G401.6 (cell line): ENCODE measurements around the gene PPP2CA.
"Not testable (repeated sequence)": the region's sequence is repeated elsewhere in the genome, so short reads cannot be mapped to it uniquely, and the experiment has no call there.

Experiments
- FAIRE-seq: peaks from 2 replicates; lab custom pipeline; 2012; peaks lifted over from hg19 to GRCh38; lab: Jason Lieb, UNC

The PPP2CA gene

DNA sequence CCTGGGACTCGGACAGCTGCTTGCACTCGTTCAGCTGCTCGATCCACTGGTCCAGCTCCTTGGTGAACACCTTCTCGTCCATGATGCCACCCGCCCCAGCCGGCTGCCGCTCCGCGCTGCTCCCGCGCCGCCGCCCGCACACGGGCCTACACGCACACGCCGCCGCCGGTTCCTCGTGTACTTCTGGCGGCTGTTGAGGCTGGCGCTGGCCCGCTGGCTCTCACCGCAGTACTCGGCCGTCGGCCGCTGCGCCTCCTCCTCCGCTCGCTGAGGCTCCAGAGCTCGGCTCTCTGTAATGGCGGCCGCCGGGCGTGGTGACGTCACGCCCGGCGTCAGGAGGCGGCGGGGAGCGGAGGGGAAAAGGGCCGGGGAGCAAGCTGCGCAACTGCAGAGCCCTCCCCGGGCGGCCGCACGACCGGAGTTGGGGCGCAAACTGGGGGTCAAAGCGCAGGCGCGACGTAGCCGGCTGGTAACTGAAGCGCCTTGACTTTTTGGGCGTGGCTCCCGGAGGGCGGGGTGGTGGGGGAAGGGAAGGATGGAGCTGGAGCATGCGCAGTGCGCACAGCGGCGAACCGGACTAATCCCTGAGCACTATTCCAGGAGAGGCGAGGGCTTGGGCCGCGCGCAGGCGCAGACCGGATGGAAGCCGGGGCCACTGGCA, at the start of gene PPP2CA:
PPP2CA (minus strand) TSS at position 294 of the 661 bp plus-strand sequence; CDS start at position 82, 212 bp downstream.
- FAIRE-seq: peak; percentile 94

DNA sequence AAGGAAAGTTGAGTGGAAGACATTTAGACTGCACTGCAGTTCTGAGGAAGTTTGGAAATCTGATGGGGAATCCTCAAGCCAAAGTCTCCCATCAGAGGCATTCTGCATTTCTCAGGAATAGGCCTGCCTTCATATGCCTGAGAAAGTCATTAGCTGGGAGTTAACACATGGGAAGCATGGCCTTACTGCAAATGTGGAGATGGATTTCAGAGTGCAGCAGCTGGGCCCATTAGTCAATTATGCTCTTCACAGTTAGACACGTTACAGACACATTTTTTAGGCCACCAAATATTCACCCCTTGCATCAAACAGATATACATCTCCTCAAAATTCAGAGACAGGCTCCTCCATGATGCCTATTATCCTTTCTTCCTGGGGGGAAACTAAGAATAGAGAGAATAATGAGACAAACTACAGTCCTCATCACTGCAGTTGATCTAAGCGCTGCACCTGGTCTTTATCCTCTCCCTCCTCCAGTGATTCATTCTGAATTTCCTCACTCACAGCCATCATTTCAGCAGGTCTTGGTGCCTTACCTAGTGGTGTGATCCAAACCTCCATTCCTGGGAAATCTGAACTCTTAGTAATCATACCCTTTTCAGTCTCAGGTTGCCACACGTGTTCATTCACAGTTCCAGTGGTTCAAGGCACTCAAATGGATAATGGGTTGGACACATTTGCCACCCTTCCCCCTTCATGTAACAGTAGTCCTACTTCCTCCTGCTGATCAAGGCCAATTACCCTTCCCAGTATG, 47.9 kb upstream of the PPP2CA start:
- FAIRE-seq: no peak

DNA sequence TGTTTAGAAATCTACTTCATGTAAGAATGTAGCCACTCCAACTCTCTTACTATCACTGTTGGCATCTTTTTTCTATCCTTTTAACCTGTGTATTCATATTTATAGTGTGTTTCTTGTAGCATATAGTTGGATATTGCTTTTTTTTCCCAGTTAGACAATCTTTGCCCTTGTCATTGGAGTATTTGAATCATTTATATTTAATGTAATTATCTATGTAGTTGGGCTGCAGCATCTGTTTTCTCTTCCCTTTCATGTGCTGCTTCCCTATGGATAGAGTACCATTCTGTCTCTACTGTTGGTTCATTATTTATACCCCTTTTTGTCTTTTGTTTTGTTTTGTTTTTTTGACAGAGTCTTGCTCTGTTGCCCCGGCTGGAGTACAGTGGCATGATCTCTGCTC, 45.2 kb upstream of the PPP2CA start:
- FAIRE-seq: no peak

DNA sequence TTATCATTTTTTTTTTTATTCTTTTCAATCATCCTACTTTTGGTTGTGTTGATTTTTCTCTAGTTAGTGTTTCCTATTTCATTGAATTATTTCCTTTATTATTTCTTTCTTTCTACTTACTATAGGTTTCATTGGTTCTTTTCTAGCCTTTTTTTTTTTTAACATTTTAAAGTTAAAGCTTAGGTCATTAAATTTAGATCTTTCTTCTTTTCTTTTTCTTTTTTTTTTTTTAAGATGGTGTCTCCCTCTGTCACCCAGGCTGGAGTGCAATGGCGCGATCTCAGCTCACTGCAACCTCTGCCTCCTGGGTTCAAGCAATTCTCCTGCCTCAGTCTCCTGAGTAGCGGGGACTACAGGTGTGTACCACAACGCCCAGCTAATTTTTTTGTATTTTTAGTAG, 43.0 kb upstream of the PPP2CA start:
- no peak for FAIRE-seq

DNA sequence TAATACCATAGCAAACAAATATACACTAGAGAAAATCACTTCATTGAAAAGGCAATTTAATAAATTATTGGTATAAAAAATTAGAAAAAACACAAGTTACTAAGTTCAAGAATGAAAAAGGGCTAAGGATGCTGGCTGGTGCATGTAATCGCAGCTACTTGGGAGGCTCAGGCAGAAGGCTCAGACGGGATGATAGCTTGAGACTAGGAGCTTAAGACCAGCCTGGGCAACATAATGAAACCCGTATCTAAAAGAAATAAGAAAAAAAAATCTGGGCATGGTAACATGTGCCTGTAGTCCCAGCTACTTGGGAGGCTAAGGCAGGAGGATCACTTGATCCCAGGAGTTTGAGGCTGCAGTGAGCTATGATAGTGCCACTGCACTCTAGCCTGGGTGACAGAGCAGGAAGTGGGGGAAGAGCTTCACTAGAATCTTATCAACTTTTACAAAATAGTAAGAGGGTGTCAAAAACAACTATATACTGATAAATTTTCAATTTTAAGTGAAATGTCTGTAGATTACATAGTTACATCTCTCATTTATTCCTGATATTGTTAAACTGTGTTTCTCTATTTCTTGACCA, 42.2 kb upstream of the PPP2CA start:
- FAIRE-seq: no peak

DNA sequence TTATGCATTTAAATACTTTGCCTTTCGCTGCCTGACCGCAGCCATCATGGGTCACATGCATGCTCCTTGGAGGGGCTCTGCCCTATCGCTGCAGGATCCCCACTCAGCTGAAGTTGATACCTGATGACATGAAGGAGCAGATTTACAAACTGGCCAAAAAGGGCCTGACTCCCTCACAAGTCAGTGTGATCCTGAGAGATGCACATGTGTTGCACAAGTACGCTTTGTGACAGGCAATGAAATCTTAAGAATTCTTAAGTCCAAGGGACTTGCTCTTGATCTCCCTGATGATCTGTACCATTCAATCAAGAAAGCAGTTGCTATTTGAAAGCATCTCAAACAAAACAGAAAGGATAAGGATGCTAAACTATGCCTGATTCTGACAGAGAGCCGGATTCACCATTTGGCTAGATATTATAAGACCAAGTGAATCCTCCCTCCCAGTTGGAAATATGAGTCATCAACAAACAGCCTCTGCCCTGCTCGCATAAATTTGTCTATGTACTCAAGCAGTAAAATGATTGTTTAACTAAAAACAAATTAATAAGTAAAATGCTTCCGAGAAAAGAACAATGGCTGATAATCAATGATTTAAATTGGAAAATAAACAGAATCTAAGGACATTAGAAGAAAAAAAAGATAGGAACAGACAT, 41.6 kb upstream of the PPP2CA start:
- no peak for FAIRE-seq

DNA sequence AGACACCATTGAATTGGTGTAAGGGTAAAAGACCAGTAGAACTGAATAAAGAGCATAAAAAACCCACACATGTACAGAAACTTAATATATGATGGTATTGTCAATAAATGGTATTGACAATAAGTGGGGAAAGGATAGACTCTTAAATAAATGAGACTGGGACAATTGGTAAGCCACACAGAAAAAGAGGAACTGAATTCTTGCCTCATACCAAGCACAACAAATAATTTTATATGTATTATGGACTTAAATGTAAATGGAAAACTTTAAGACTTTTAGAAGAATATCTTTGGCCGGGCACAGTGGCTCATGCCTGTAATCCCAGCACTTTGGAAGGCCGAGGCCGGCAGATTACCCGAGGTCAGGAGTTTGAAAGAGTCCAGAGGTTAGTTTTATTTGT, 37.9 kb upstream of the PPP2CA start:
- FAIRE-seq: no peak

DNA sequence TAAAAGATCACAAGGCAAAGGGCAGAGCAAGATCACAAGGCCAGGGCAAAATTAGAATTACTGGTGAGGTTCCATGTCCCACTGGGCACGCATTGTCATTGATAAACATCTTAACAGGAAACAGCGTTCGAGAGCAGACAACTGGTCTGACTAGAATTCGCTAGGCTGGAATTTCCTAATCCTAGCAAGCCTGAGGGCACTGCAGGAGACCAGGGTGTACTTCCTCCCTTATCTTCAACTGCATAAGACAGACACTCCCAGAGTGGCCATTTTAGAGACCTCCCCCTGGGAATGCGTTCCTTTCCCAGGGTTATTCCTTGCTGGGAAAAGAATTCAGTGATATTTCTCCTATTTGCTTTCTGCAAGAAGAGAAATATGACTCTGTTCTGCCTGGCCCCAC, 36.8 kb upstream of the PPP2CA start:
- FAIRE-seq: not testable (repeated sequence)

DNA sequence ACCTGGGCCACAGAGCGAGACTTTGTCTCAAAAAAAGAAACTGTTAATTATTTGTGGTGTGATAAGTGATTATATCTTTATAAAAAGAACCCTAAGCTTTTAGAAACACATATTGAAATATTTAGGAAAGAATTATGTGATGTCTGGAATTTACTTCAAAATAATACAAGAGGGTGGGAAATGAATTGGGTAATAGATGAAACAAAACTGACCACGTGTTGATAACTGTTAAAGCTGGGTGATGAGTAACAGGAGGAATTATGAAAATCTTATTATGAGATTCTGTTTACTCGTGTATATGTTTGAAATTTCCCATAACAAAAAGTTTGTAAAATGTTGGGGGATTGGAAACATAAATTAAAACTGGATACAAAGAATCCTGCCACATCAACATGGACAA, 33.0 kb upstream of the PPP2CA start:
- FAIRE-seq: no peak

DNA sequence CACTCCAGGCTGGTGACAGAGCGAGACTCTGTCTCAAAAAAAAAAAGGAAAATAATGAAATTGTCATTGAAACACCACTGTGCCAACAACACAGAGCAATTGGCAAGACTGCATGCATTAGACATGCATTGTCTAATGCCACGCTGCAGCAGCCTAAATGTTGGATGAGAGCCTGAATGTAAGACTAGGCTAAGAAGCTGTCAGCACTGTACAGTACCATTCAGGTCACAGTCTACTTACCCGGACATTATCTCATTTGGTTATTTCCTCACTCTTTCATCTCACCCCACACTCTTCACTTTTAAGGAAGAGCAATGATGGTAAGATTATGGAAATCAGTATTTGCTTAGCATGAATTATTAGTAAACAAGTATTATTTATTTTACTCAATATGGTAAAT, 31.3 kb upstream of the PPP2CA start:
- no peak for FAIRE-seq

DNA sequence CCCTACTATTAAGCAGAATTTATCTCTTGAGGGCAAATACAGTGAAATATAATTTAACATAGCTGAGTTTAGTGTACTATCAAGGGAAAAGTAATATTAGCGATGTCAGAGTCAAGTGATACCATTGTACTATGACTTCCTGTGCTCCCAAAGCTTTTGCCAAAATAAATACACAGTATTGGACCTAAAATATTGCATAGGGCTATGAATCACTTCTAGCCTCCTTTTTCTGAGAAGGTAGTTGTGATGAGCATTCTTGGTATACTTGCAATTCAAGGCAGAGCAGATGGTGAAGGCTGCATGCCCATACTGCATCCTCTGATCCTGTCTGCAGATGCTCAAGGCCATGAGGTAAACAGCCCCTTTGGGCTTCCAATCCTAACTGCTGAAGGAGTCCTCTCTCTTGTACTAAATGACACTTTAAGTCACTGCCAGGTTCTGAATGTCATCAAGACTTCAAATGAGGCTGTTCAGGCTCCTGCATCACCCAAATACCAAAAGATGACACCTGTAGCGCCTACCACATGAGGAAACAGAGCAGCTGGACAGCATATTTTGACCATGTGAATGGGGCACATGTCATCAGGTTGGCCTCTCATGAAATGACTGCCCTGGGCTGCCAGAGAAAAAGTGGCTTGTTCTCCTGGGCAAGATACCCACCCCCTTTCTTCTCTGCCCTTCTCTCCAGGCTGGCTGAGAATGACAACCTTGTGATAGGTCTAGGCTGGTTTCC, 29.7 kb upstream of the PPP2CA start:
- no peak for FAIRE-seq

DNA sequence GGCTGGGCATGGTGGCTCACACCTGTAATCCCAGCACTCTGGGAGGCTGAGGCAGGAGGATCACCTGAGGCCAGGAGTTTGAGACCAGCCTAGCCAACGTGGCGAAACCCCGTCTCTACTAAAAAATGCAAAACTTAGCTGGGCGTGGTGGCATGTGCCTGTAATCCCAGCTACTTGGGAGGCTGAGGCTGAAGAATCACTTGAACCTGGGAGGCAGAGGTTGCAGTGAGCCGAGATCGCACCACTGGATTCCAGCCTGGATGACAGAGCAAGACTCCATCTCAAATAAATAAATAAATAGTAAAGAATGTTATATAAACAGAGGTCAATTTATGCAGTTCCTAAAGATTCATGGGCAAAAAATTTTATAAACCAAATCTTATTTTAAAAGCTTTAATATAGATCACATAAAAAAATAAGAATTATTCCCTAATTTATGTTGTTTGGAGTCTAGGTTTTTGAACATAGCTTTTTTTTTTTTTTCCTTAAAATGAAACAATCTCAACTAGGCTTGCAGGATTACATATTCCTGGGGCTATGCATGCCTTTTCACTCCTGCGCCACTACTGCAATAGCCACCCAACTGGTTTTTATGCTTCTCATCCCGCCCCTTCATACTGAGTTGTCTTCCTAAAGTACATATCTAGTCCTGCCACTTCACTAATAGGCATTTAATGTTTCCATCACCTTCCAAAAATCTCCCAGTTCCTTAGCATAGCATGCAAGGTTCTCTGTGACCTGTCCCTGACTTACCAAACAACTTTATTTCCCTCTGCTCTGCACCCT, 27.7 kb upstream of the PPP2CA start:
- not testable (repeated sequence) for FAIRE-seq

DNA sequence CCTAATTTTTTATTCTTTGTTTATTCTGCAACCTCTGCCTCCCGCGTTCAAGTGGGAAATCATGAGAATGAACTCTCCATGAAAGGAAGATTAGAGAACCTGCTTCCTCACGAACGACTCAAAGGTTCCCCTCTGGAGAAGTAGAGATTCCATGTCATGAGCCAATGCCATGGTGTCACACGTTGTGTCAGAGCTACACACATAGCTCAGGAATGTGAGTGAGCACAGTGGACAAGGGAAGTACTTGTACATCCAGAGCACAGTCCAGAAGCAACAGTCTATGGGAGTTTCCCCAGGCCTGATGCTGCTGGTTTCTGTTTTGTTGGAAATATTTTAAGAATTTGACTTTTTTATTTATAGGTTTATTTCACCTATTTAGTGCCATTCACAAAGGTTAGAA, 26.8 kb upstream of the PPP2CA start:
- FAIRE-seq: no peak

DNA sequence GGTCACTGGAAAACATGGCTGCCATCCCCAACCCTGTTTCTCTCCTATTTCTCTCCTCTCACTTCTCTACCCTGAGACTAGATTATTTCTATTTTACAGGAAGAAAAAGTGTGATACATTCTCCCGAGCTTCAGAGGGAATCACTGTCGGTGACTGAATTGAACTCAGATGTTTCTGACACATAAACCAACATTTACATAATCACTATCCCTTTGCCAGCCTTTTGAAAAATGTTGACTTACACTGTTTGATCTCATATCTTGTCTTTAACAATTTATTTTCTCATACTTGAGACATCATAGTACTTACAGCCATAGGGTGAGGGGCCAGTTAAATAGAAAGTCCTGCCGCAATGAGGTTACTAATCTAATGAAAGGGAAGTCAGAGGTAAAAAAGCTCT, 25.1 kb upstream of the PPP2CA start:
- no peak for FAIRE-seq

DNA sequence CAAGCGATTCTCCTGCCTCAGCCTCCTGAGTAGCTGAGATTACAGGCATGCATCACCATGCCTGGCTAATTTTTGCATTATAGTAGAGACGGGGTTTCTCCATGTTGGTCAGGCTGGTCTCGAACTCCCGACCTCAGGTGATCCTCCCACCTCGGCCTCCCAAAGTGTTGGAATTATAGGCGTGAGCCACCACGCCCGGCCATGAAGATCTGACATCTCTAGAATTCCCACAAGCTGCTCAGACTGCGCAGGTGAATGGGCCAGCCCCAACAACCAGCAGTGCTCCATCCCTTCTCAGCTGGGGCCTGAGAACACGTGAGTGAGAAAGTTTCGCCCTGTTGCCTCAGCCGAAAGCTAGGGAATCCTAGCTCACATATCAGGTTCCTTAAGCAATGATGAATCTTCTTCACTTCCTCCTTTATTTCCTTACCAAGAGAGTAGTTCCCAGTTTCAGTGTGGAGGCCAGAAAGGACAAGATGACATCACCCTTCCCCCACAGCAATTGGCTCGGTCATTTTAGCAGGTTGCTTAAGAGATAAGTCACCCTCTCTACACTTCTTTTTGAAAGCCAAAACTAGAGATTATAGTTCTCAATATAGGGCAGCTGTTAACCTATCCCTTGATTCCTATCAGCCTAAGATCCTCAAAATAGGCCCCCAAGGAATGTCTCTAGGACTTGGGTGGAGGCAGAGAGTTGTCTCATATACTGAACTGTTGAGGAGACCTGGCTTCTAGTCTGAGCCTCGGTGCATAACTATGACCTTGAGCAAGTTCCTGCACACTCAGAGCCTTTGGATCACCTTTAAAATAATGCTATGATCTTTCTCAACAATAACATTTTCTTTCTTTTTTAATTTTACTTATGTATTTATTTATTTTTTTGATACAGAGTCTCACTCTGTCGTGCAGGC, 23.9 kb upstream of the PPP2CA start:
- FAIRE-seq: no peak

DNA sequence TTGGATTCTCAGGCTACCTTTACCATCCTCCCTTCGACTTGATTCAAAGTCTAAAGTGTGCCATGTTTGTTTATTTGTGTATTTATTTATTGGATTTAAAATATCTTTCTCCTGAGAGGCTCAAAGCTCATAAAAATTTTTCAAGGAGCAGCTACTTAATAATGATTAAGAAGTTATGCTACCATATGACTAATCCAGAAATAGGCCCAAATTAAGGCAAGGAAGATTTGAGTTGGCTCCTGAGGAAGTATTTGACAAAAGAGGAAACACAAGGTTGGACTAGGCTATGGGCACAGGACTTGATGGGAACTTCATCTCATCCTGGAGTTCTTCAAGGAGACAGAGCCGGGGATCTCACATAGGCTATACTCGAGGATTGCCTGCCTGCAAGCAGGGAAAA, 22.4 kb upstream of the PPP2CA start:
- FAIRE-seq: no peak

DNA sequence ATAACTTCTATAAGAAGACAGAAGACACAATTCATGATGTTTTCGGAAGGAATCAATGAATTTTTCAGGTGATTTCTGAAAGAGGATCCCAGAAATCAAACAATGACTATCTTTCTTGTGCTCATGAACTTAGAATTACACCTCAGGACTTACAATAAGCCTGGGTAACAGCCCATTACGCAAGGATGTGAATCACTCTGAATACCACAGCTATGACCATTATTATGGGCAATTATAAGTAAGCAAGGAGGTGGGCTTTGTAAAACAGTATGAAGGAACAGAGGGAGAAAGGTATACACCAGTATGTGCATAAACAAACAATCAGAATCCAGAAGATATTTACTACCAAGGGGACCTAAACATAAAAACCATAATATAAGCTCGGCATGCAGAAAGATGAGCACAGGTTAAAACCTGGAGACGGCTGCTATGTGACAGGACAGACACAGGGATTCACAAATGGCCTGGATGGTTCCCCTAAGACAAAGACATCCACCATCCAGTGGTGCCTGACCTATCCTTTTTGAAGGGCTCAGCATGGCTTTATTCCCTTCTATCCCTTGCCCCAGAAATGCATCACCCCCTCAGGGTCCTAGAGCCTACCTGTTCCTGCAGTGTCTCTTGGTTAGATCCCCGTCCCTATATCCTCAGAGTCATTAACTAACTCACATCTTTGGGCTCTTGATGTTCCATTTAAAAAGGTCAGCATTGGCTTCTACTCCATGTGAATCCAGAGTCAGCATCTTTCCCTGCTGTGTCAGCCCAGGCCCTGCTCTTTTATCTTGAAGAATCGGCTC, 21.8 kb upstream of the PPP2CA start:
- no peak for FAIRE-seq

DNA sequence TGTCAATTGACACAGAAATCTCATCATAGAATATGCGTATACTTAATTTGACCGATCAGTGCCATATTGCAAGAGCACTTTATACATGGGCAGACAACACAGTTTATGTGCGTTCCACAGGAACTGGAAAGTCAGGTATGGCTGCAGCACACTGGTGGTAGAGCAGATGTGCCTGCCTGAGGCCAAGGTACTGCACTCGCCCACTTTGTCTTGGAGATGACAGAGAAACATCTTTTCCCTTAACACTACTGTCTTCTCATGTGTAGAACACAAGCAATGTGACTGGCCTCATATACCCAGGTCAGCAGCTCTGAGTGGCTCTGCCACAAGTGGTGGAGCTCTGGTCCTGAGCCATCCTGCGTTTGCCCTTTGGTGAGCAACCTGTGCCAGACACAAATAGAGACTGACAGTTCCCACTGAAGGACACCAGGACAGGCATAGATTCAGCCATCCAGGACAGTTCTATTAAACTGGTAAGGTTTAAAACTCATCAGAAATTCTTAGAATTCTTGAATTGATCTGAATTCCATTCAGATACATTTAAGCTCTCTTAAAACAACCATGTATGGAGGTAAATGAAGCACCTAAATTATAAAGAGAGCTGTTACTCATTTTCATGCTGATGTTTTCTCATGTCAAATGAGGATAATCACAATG, 21.0 kb upstream of the PPP2CA start:
- FAIRE-seq: no peak

DNA sequence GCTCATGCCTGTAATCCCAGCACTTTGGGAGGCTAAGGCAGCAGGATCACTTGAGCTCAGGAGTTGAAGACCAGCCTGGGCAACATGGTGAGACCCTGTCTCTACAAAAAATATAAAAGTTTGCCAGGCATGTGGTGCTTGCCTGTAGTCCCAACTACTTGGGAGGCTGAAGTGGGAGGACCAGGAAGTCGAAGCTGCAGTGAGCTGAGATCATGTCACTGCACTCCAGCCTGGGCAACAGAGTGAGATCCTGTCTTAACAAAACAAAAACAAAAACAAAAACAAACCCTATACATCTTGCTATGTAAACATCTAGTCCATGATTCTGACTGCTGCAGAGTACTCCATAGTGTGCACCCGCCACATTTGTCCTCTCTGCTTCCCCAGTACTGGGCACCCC, 19.8 kb upstream of the PPP2CA start:
- FAIRE-seq: no peak
